ENCODE results near the gene CDK5R1. TPM values are rescaled to one million over a fixed set of nuclear protein-coding genes. Genes with fewer than 3 reads are reported as not detected.
"Not testable (repeated sequence)": the region's sequence is repeated elsewhere in the genome, so short reads cannot be mapped to it uniquely, and the experiment has no call there.

The CDK5R1 gene
- total and polyA plus RNA-seq, 4 donors = 19.6 to 129 (median 87.8) TPM

GRCh38 chr17:32449963-32450362, 36.8 kb upstream of the CDK5R1 start:
- Histone ChIP-seq H3K27ac (ENCODE audit: low read depth, low read length) (no peak overlapping the region), H3K4me1 (ENCODE audit: control insufficient read depth, insufficient read depth, low read length) (no peaks in the 10 kb centered on the region), H3K27me3 (ENCODE audit: control insufficient read depth, insufficient read depth, low read length) (no peaks in the 10 kb centered on the region), H3K4me3 (ENCODE audit: low read depth, low read length) (no peak overlapping the region), H3K36me3 (ENCODE audit: control insufficient read depth, insufficient read depth, low read length) (peaks cover 30% of the 10 kb centered on the region), H3K9me3 (ENCODE audit: control insufficient read depth, insufficient read depth, low read length) (no peaks in the 10 kb centered on the region)
- WGBS (ENCODE audit: insufficient coverage) = 94% methylated on average over 3 of the region's 5 CpGs
- DNase-seq (ENCODE audit: low read depth in 4 of 6, low spot score in 6 of 6) = no peak

- peaks cover 33% of the 10 kb centered on the region for H3K36me3 ChIP-seq (ENCODE audit: control insufficient read depth, insufficient read depth, low read length)
- not testable (repeated sequence) for H3K4me1 ChIP-seq (ENCODE audit: control insufficient read depth, insufficient read depth, low read length); H3K27me3 ChIP-seq (ENCODE audit: control insufficient read depth, insufficient read depth, low read length); H3K27ac ChIP-seq (ENCODE audit: low read depth, low read length); H3K9me3 ChIP-seq (ENCODE audit: control insufficient read depth, insufficient read depth, low read length); H3K4me3 ChIP-seq (ENCODE audit: low read depth, low read length); DNase-seq (ENCODE audit: low read depth in 4 of 6, low spot score in 6 of 6)
- no CpG with 5 or more reads among the region's 6 CpGs for WGBS (ENCODE audit: insufficient coverage)
Observed at GRCh38 chr17:32450379-32450778, 36.4 kb upstream of the CDK5R1 start.

GRCh38 chr17:32451879-32452278, 34.9 kb upstream of the CDK5R1 start:
- H3K36me3 ChIP-seq (ENCODE audit: control insufficient read depth, insufficient read depth, low read length) = peaks cover 42% of the 10 kb centered on the region
- 100% methylated on average over 1 of the region's 2 CpGs for WGBS (ENCODE audit: insufficient coverage)

GRCh38 chr17:32452281-32452680, 34.5 kb upstream of the CDK5R1 start:
- Histone ChIP-seq H3K36me3 (ENCODE audit: control insufficient read depth, insufficient read depth, low read length) (peaks cover 44% of the 10 kb centered on the region), H3K27me3 (ENCODE audit: control insufficient read depth, insufficient read depth, low read length) (no peaks in the 10 kb centered on the region), H3K9me3 (ENCODE audit: control insufficient read depth, insufficient read depth, low read length) (no peaks in the 10 kb centered on the region), H3K4me3 (ENCODE audit: low read depth, low read length) (no peak overlapping the region), H3K27ac (ENCODE audit: low read depth, low read length) (no peak overlapping the region), H3K4me1 (ENCODE audit: control insufficient read depth, insufficient read depth, low read length) (no peaks in the 10 kb centered on the region)
- no peak for DNase-seq (ENCODE audit: low read depth in 4 of 6, low spot score in 6 of 6)
- WGBS (ENCODE audit: insufficient coverage) = no CpG with 5 or more reads among the region's 1 CpG

More at GRCh38 chr17:32451879-32452278, 34.9 kb upstream of the CDK5R1 start:
- no peak for DNase-seq (ENCODE audit: low read depth in 4 of 6, low spot score in 6 of 6)
- Histone ChIP-seq H3K27me3 (ENCODE audit: control insufficient read depth, insufficient read depth, low read length) (no peaks in the 10 kb centered on the region), H3K27ac (ENCODE audit: low read depth, low read length) (no peak overlapping the region), H3K9me3 (ENCODE audit: control insufficient read depth, insufficient read depth, low read length) (no peaks in the 10 kb centered on the region), H3K4me3 (ENCODE audit: low read depth, low read length) (no peak overlapping the region), H3K4me1 (ENCODE audit: control insufficient read depth, insufficient read depth, low read length) (no peaks in the 10 kb centered on the region)

GRCh38 chr17:32453370-32453769, 33.4 kb upstream of the CDK5R1 start:
- H3K9me3 ChIP-seq (ENCODE audit: control insufficient read depth, insufficient read depth, low read length) = no peaks in the 10 kb centered on the region
- peaks cover 40% of the 10 kb centered on the region for H3K36me3 ChIP-seq (ENCODE audit: control insufficient read depth, insufficient read depth, low read length)
- H3K27ac ChIP-seq (ENCODE audit: low read depth, low read length) = no peak overlapping the region
- H3K4me3 ChIP-seq (ENCODE audit: low read depth, low read length) = no peak overlapping the region
- WGBS (ENCODE audit: insufficient coverage) = no CpG with 5 or more reads among the region's 2 CpGs
- H3K27me3 ChIP-seq (ENCODE audit: control insufficient read depth, insufficient read depth, low read length) = no peaks in the 10 kb centered on the region
- no peak for DNase-seq (ENCODE audit: low read depth in 4 of 6, low spot score in 6 of 6)
- no peaks in the 10 kb centered on the region for H3K4me1 ChIP-seq (ENCODE audit: control insufficient read depth, insufficient read depth, low read length)

GRCh38 chr17:32458371-32458770, 28.4 kb upstream of the CDK5R1 start:
- Histone ChIP-seq H3K27ac (ENCODE audit: low read depth, low read length) (no peak overlapping the region), H3K27me3 (ENCODE audit: control insufficient read depth, insufficient read depth, low read length) (no peaks in the 10 kb centered on the region), H3K4me1 (ENCODE audit: control insufficient read depth, insufficient read depth, low read length) (no peaks in the 10 kb centered on the region), H3K4me3 (ENCODE audit: low read depth, low read length) (no peak overlapping the region), H3K36me3 (ENCODE audit: control insufficient read depth, insufficient read depth, low read length) (peaks cover 57% of the 10 kb centered on the region), H3K9me3 (ENCODE audit: control insufficient read depth, insufficient read depth, low read length) (no peaks in the 10 kb centered on the region)
- no peak for DNase-seq (ENCODE audit: low read depth in 4 of 6, low spot score in 6 of 6)

- no peak overlapping the region for H3K27ac ChIP-seq (ENCODE audit: low read depth, low read length)
- WGBS (ENCODE audit: insufficient coverage) = 100% methylated on average over 2 of the region's 4 CpGs
- peaks cover 51% of the 10 kb centered on the region for H3K36me3 ChIP-seq (ENCODE audit: control insufficient read depth, insufficient read depth, low read length)
- H3K4me1 ChIP-seq (ENCODE audit: control insufficient read depth, insufficient read depth, low read length) = no peaks in the 10 kb centered on the region
- H3K4me3 ChIP-seq (ENCODE audit: low read depth, low read length) = no peak overlapping the region
- no peaks in the 10 kb centered on the region for H3K27me3 ChIP-seq (ENCODE audit: control insufficient read depth, insufficient read depth, low read length)
- no peak for DNase-seq (ENCODE audit: low read depth in 4 of 6, low spot score in 6 of 6)
- H3K9me3 ChIP-seq (ENCODE audit: control insufficient read depth, insufficient read depth, low read length) = no peaks in the 10 kb centered on the region
Observed at GRCh38 chr17:32460054-32460453, 26.7 kb upstream of the CDK5R1 start.

- Histone ChIP-seq H3K4me3 (ENCODE audit: low read depth, low read length) (no peak overlapping the region), H3K27me3 (ENCODE audit: control insufficient read depth, insufficient read depth, low read length) (no peaks in the 10 kb centered on the region), H3K36me3 (ENCODE audit: control insufficient read depth, insufficient read depth, low read length) (peaks cover 51% of the 10 kb centered on the region), H3K4me1 (ENCODE audit: control insufficient read depth, insufficient read depth, low read length) (no peaks in the 10 kb centered on the region), H3K27ac (ENCODE audit: low read depth, low read length) (no peak overlapping the region), H3K9me3 (ENCODE audit: control insufficient read depth, insufficient read depth, low read length) (no peaks in the 10 kb centered on the region)
- WGBS (ENCODE audit: insufficient coverage) = 69% methylated on average over 2 of the region's 4 CpGs
- no peak for DNase-seq (ENCODE audit: low read depth in 4 of 6, low spot score in 6 of 6)
Observed at GRCh38 chr17:32461498-32461852, 25.3 kb upstream of the CDK5R1 start.

- no peaks in the 10 kb centered on the region for H3K27me3 ChIP-seq (ENCODE audit: control insufficient read depth, insufficient read depth, low read length)
- no peaks in the 10 kb centered on the region for H3K4me1 ChIP-seq (ENCODE audit: control insufficient read depth, insufficient read depth, low read length)
- no peaks in the 10 kb centered on the region for H3K9me3 ChIP-seq (ENCODE audit: control insufficient read depth, insufficient read depth, low read length)
- no peak overlapping the region for H3K27ac ChIP-seq (ENCODE audit: low read depth, low read length)
- no CpG with 5 or more reads among the region's 1 CpG for WGBS (ENCODE audit: insufficient coverage)
- peak in 2 of 6 donors; percentile 69 to 86 for DNase-seq (ENCODE audit: low read depth in 4 of 6, low spot score in 6 of 6)
- H3K36me3 ChIP-seq (ENCODE audit: control insufficient read depth, insufficient read depth, low read length) = peaks cover 48% of the 10 kb centered on the region
- H3K4me3 ChIP-seq (ENCODE audit: low read depth, low read length) = no peak overlapping the region
Observed at GRCh38 chr17:32461853-32462617, 24.8 kb upstream of the CDK5R1 start.

- Histone ChIP-seq H3K4me3 (ENCODE audit: low read depth, low read length) (no peak overlapping the region), H3K27ac (ENCODE audit: low read depth, low read length) (no peak overlapping the region), H3K36me3 (ENCODE audit: control insufficient read depth, insufficient read depth, low read length) (peaks cover 50% of the 10 kb centered on the region), H3K27me3 (ENCODE audit: control insufficient read depth, insufficient read depth, low read length) (no peaks in the 10 kb centered on the region), H3K9me3 (ENCODE audit: control insufficient read depth, insufficient read depth, low read length) (no peaks in the 10 kb centered on the region), H3K4me1 (ENCODE audit: control insufficient read depth, insufficient read depth, low read length) (no peaks in the 10 kb centered on the region)
- no peak for DNase-seq (ENCODE audit: low read depth in 4 of 6, low spot score in 6 of 6)
- WGBS (ENCODE audit: insufficient coverage) = no CpG with 5 or more reads among the region's 3 CpGs
Observed at GRCh38 chr17:32463304-32463703, 23.5 kb upstream of the CDK5R1 start.

All from spinal cord (tissue), 10 donors.